BLaER1 treated with 17β-estradiol and CSF1 and Interleukin-3, amounts not matched to agents 10 nM and 100 nM (cell line): ENCODE data around the gene RAB3D.

Source experiments
- H3K27ac ChIP-seq, 11 experiments: shearing (Covaris generic); formaldehyde crosslinking; 2 replicates each; pipeline ENCODE4 v1.8.1; 2022
- H3K27me3 ChIP-seq, 11 experiments: shearing (Covaris generic); formaldehyde crosslinking; 2 replicates each; pipeline ENCODE4 v1.8.1; 2022
- H3K36me3 ChIP-seq, 11 experiments: shearing (Covaris generic); formaldehyde crosslinking; 2 replicates each; pipeline ENCODE4 v1.8.1; 2022
- H3K4me1 ChIP-seq, 10 experiments: shearing (Covaris generic); formaldehyde crosslinking; 2 replicates each; pipeline ENCODE4 v1.8.1; 2022
- H3K4me2 ChIP-seq, 11 experiments: shearing (Covaris generic); formaldehyde crosslinking; 2 replicates each; pipeline ENCODE4 v1.8.1; 2022
- H3K4me3 ChIP-seq, 10 experiments: shearing (Covaris generic); formaldehyde crosslinking; 2 replicates each; pipeline ENCODE4 v1.8.1; 2022
- H3K9ac ChIP-seq, 11 experiments: shearing (Covaris generic); formaldehyde crosslinking; 2 replicates each; pipeline ENCODE4 v1.8.1; 2022
- H3K9me3 ChIP-seq, 11 experiments: shearing (Covaris generic); formaldehyde crosslinking; replicated peaks in 1 of 11; 2 replicates each; pipeline ENCODE4 v1.8.1; 2022
- H4K20me1 ChIP-seq, 11 experiments: shearing (Covaris generic); formaldehyde crosslinking; 2 replicates each; pipeline ENCODE4 v1.8.1; 2022
- Cebpa-rat ChIP-seq, 11 experiments: shearing (Covaris generic); IDR thresholded peaks; 2 replicates each; pipeline ENCODE4 v1.8.1; 2022

The RAB3D gene

GRCh38 chr19:11278670-11279069 is 60.8 kb downstream of the RAB3D start:
- Histone ChIP-seq H3K27ac (no peak overlapping the region), H3K4me1 (peaks cover 16 to 25% (median 22%) of the 10 kb centered on the region in 10 experiments), H3K4me3 (no peak overlapping the region), H3K9me3 (peaks cover 10 to 24% (median 19%) of the 10 kb centered on the region in 11 experiments; a peak in 20 of 22 replicates), H4K20me1 (peaks cover 5 to 57% (median 22%) of the 10 kb centered on the region in 11 experiments; a peak in 20 of 22 replicates), H3K4me2 (peak overlapping the region; percentile 53 to 76 (median 67); a peak in 18 of 22 replicates), H3K9ac (no peak overlapping the region), H3K27me3 (peaks cover 85 to 93% (median 89%) of the 10 kb centered on the region in 11 experiments), H3K36me3 (no peaks in the 10 kb centered on the region)
- no peak for TF ChIP-seq Cebpa-rat (IDR thresholded peaks at IDR 0.05)

- Histone ChIP-seq H3K9ac (no peak overlapping the region), H3K36me3 (no peaks in the 10 kb centered on the region), H4K20me1 (peaks cover 3 to 24% (median 13%) of the 10 kb centered on the region in 11 experiments; a peak in 20 of 22 replicates), H3K4me2 (no peak overlapping the region), H3K27ac (no peak overlapping the region), H3K27me3 (peaks cover 54 to 97% (median 81%) of the 10 kb centered on the region in 11 experiments), H3K4me3 (no peak overlapping the region), H3K4me1 (peaks cover 9 to 16% (median 13%) of the 10 kb centered on the region in 10 experiments), H3K9me3 (peaks cover 10 to 24% (median 19%) of the 10 kb centered on the region in 11 experiments; a peak in 20 of 22 replicates)
- TF ChIP-seq Cebpa-rat (IDR thresholded peaks at IDR 0.05): no peak
Measured at GRCh38 chr19:11274533-11275086, 64.8 kb downstream of the RAB3D start.

- H3K36me3 ChIP-seq: no peaks in the 10 kb centered on the region
- peaks cover 57 to 97% (median 83%) of the 10 kb centered on the region in 11 experiments for H3K27me3 ChIP-seq
- H3K27ac ChIP-seq: no peak overlapping the region
- H3K4me3 ChIP-seq: no peak overlapping the region
- no peak for TF ChIP-seq Cebpa-rat (IDR thresholded peaks at IDR 0.05)
- H3K9me3 ChIP-seq: peaks cover 10 to 24% (median 19%) of the 10 kb centered on the region in 11 experiments; a peak in 20 of 22 replicates
- peaks cover 0 to 23% (median 7%) of the 10 kb centered on the region in 11 experiments; a peak in 20 of 22 replicates for H4K20me1 ChIP-seq
- H3K9ac ChIP-seq: no peak overlapping the region
- no peak overlapping the region for H3K4me2 ChIP-seq
- peaks cover 7 to 14% (median 11%) of the 10 kb centered on the region in 10 experiments for H3K4me1 ChIP-seq
Measured at GRCh38 chr19:11273989-11274388, 65.5 kb downstream of the RAB3D start.

DNA sequence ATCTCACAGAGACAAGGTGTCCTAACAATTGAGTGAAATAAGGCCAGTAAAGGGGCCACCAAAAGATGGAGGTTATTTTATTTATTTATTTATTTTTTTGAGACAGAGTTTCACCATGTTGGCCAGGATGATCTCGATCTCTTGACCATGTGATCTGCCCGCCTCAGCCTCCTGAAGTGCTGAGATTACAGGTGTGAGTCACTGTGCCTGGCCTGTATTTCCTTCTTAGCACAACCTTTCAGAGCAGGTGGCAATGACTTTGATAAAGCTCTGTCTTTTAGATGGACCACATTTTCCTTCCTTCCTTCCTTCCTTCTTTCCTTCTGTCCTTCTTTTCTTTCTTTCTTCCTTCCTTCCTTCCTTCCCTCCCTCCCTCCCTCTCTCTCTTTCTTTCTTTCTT is 66.2 kb downstream of the RAB3D start:
- H3K27me3 ChIP-seq: peaks cover 57 to 97% (median 83%) of the 10 kb centered on the region in 11 experiments
- peaks cover 6 to 11% (median 9%) of the 10 kb centered on the region in 10 experiments; a peak in 15 of 20 replicates for H3K4me1 ChIP-seq
- no peak overlapping the region for H3K4me3 ChIP-seq
- no peak overlapping the region for H3K27ac ChIP-seq
- H3K4me2 ChIP-seq: no peak overlapping the region
- no peaks in the 10 kb centered on the region for H3K36me3 ChIP-seq
- H3K9ac ChIP-seq: no peak overlapping the region
- peaks cover 0 to 23% (median 2%) of the 10 kb centered on the region in 11 experiments; a peak in 8 of 22 replicates for H4K20me1 ChIP-seq
- no peak for TF ChIP-seq Cebpa-rat (IDR thresholded peaks at IDR 0.05)
- H3K9me3 ChIP-seq: peaks cover 10 to 24% (median 19%) of the 10 kb centered on the region in 11 experiments; a peak in 20 of 22 replicates
